NCI-H2196 (cell line): ENCODE measurements around the gene LIMS2.

Source experiments
- DNase-seq: peaks from one replicate; lab custom pipeline; 2025; ENCODE audit not compliant: unreplicated experiment; lab: John Stamatoyannopoulos, UW

LIMS2 gene

GRCh38 chr2:127635380-127636237 is 39.7 kb downstream of the LIMS2 start:
- DNase-seq: no peak

GRCh38 chr2:127634626-127635379 is 40.5 kb downstream of the LIMS2 start:
- no peak for DNase-seq

- peak; percentile 37 for DNase-seq
Observed at GRCh38 chr2:127634066-127634617, 41.2 kb downstream of the LIMS2 start.

- no peak for DNase-seq
Observed at GRCh38 chr2:127633556-127634065, 41.7 kb downstream of the LIMS2 start.

GRCh38 chr2:127632592-127633489 is 42.5 kb downstream of the LIMS2 start:
- DNase-seq: no peak

- DNase-seq: no peak
Observed at GRCh38 chr2:127631997-127632581, 43.2 kb downstream of the LIMS2 start.

GRCh38 chr2:127631541-127631996 is 43.8 kb downstream of the LIMS2 start:
- DNase-seq: no peak

- no peak for DNase-seq
Observed at GRCh38 chr2:127630864-127631540, 44.3 kb downstream of the LIMS2 start.

- DNase-seq: no peak
Observed at GRCh38 chr2:127630096-127630863, 45.0 kb downstream of the LIMS2 start.

GRCh38 chr2:127629637-127630036 is 45.7 kb downstream of the LIMS2 start:
- DNase-seq: no peak

- no peak for DNase-seq
Observed at GRCh38 chr2:127628767-127629614, 46.3 kb downstream of the LIMS2 start.

- DNase-seq: no peak
Observed at GRCh38 chr2:127627740-127628571, 47.4 kb downstream of the LIMS2 start.

- DNase-seq: no peak
Observed at GRCh38 chr2:127626917-127627739, 48.2 kb downstream of the LIMS2 start.

GRCh38 chr2:127626175-127626574 is 49.2 kb downstream of the LIMS2 start:
- DNase-seq: no peak

GRCh38 chr2:127625572-127625951 is 49.8 kb downstream of the LIMS2 start:
- no peak for DNase-seq
